ENCODE data around the gene CSE1L.
A peak's percentile ranks its signal among the peaks of the same experiment; 100 is the strongest.
"Not testable (repeated sequence)": the region's sequence is repeated elsewhere in the genome, so short reads cannot be mapped to it uniquely, and the experiment has no call there.

CSE1L gene

DNA sequence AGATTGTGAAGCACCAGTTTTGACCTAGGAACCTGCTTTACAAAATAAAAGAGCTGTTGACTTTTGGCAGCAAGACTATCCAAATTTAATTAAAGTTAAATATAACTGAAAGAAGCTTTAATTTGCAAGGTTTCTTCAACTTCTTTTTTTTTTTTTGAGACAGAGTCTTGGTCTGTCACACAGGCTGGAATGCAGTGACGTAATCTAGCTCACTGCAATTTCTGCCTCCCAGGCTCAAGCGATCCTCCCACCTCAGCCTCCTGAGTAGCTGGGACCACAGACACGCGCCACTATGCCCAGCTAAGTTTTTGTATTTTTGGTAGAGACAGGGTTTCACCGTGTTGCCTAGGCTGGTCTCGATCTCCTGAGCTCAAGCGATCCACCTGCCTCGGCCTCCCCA lies 13.7 kb upstream of the CSE1L start:
- Histone ChIP-seq H3K27ac (ENCODE audit: low read depth, low read length) (no peak overlapping the region), H3K9me3 (ENCODE audit: low read length) (no peaks in the 10 kb centered on the region), H3K27me3 (ENCODE audit: control insufficient read depth in 1 of 2, insufficient read depth in 2 of 2, low read length in 2 of 2) (no peaks in the 10 kb centered on the region), H3K9ac (ENCODE audit: low read length) (no peak overlapping the region), H3K36me3 (ENCODE audit: insufficient read depth, low read length) (peaks cover 37% of the 10 kb centered on the region), H3K4me3 (ENCODE audit: low read depth in 1 of 2, low read length in 2 of 2) (no peak overlapping the region), H3K4me1 (ENCODE audit: insufficient read depth, low read length) (no peaks in the 10 kb centered on the region)

DNA sequence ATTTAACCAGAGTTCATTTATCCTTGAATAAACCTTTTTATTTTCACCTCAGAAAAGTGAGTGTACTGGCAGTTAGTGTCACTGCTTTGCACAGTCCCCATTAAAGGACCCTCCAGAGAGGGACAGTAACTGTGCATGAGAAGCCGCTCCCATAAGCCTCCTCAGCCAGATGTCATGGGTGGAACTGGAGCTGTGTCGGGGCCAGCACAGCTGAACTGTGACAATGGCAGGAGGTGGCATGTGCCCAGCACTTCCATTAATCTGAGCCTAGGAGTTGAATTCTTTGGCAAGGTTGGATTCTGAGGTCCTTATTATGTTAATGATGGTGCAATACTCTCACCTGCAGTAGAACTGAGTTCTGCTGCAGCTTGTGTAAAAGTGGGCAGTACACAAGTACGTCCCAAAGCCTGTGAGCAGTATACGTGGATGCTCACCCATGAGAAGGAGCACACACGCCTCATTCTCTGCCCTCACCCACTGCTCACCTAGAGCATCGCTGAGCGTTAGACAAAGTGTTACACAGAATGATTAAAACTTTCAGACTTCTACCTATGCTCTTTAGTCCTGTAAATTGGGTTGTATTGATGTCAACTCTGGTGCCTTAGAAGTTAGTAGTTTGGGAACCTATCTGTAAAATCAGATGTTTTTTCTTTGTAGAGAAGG lies 11.9 kb upstream of the CSE1L start:
- H3K4me1 ChIP-seq (ENCODE audit: insufficient read depth, low read length) = no peaks in the 10 kb centered on the region
- H3K27me3 ChIP-seq (ENCODE audit: control insufficient read depth in 1 of 2, insufficient read depth in 2 of 2, low read length in 2 of 2) = no peaks in the 10 kb centered on the region
- no peak overlapping the region for H3K4me3 ChIP-seq (ENCODE audit: low read depth in 1 of 2, low read length in 2 of 2)
- H3K9ac ChIP-seq (ENCODE audit: low read length) = no peak overlapping the region
- no peaks in the 10 kb centered on the region for H3K9me3 ChIP-seq (ENCODE audit: low read length)
- H3K36me3 ChIP-seq (ENCODE audit: insufficient read depth, low read length) = peaks cover 29% of the 10 kb centered on the region
- no peak overlapping the region for H3K27ac ChIP-seq (ENCODE audit: low read depth, low read length)

DNA sequence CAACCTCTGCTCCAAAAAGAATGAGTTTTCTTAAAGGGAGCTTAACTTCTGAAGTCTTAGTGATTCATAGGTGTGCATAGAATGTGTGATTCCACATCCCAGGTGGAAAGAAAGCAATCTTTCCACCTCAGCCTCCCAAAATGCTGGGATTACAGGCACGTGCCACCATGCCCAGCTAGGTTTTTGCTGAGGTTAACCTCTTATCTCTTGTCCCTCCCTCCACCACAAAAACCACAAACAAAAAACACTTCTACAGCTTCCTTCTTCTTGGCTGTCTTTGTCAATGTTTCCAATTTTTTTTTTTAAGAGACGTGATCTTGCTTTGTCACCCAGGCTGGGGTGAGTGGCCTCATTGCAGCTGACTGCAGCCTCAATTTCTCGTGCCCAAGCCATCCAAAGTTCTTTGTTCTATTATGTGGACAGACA lies 8.1 kb upstream of the CSE1L start:
- Histone ChIP-seq H3K36me3 (ENCODE audit: insufficient read depth, low read length) (peaks cover 16% of the 10 kb centered on the region), H3K27ac (ENCODE audit: low read depth, low read length) (no peak overlapping the region), H3K9me3 (ENCODE audit: low read length) (no peaks in the 10 kb centered on the region), H3K9ac (ENCODE audit: low read length) (no peak overlapping the region), H3K27me3 (ENCODE audit: control insufficient read depth in 1 of 2, insufficient read depth in 2 of 2, low read length in 2 of 2) (no peaks in the 10 kb centered on the region), H3K4me1 (ENCODE audit: insufficient read depth, low read length) (no peaks in the 10 kb centered on the region), H3K4me3 (ENCODE audit: low read depth in 1 of 2, low read length in 2 of 2) (no peak overlapping the region)

DNA sequence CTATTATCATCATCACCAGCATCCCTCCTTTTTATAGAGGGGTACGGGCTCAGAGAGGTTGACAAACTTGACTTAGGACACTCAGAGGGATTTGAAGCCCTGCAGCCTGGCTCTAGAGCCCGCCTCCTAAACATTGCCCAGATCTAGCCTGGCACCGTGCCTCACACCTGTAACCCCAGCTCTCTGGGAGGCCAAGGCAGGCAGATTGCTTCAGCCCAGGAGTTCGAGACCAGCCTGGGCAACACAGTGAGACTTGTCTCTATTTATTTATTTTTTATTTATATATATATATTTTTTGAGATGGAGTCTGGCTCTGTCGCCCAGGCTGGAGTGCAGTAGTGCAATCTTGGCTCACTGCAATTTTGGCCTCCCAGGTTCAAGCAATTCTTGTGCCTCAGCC lies 6.3 kb upstream of the CSE1L start:
- H3K4me1 ChIP-seq (ENCODE audit: insufficient read depth, low read length) = no peaks in the 10 kb centered on the region
- H3K36me3 ChIP-seq (ENCODE audit: insufficient read depth, low read length) = peaks cover 2% of the 10 kb centered on the region
- H3K4me3 ChIP-seq (ENCODE audit: low read depth in 1 of 2, low read length in 2 of 2) = no peak overlapping the region
- H3K27ac ChIP-seq (ENCODE audit: low read depth, low read length) = no peak overlapping the region
- no peaks in the 10 kb centered on the region for H3K9me3 ChIP-seq (ENCODE audit: low read length)
- no peak overlapping the region for H3K9ac ChIP-seq (ENCODE audit: low read length)
- no peaks in the 10 kb centered on the region for H3K27me3 ChIP-seq (ENCODE audit: control insufficient read depth in 1 of 2, insufficient read depth in 2 of 2, low read length in 2 of 2)

DNA sequence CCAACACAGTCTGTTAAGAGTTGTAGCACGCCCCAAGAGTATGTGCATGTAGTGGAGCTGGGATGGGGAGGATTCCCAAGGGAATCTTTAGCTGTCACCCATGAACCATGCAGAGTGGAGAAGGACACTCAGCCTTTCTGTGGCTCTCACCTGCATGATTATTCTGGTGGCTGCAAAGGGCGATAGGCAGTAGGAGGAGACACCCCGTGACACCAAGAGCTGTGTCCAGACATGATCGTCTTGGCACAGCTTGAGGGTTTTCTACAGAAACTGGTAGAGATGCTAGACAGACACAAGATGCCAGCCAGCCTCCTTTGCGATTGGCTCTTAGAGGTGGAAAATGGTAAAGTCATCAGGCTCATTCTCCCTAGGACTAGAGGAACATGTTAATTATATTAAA lies 3.1 kb upstream of the CSE1L start:
- no peaks in the 10 kb centered on the region for H3K9me3 ChIP-seq (ENCODE audit: low read length)
- no peaks in the 10 kb centered on the region for H3K36me3 ChIP-seq (ENCODE audit: insufficient read depth, low read length)
- H3K27me3 ChIP-seq (ENCODE audit: control insufficient read depth in 1 of 2, insufficient read depth in 2 of 2, low read length in 2 of 2) = no peaks in the 10 kb centered on the region
- H3K4me3 ChIP-seq (ENCODE audit: low read depth in 1 of 2, low read length in 2 of 2) = no peak overlapping the region
- H3K4me1 ChIP-seq (ENCODE audit: insufficient read depth, low read length) = peaks cover 4% of the 10 kb centered on the region
- H3K9ac ChIP-seq (ENCODE audit: low read length) = no peak overlapping the region
- H3K27ac ChIP-seq (ENCODE audit: low read depth, low read length) = no peak overlapping the region

DNA sequence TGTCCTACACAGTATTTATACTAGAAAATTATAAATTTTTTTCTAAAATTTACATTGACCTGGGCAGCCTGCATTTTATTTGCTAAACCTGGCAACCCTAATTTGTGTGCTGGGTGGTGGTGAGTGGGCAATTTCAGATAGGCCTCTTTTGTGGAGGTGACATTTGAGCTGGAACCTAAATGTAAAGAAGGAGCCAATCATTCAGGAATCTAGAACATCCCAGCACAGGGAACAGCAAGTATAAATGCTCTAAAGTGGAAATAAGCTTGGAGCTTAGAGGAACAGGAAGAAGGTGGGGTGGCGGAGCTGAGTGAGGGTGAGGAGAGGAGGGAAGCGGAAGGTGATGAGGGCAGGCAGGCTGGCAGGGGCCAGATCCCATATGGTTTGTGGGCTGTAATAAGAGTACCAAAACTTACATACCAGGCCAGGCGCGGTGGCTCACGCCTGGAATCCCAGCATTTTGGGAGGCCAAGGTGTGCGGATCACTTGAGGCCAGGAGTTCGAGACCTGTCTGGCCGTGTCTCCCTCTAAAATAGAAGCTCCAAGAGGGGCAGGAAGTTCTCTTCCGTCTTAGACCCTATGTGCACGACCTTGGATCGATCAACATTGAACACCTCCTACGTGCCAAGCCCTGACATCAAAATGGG lies 549 bp upstream of the CSE1L start:
- Histone ChIP-seq H3K9me3 (ENCODE audit: low read length) (no peaks in the 10 kb centered on the region), H3K27ac (ENCODE audit: low read depth, low read length) (peak overlapping the region; percentile 94), H3K36me3 (ENCODE audit: insufficient read depth, low read length) (no peaks in the 10 kb centered on the region), H3K27me3 (ENCODE audit: control insufficient read depth in 1 of 2, insufficient read depth in 2 of 2, low read length in 2 of 2) (no peaks in the 10 kb centered on the region), H3K9ac (ENCODE audit: low read length) (peak overlapping the region; percentile 57), H3K4me1 (ENCODE audit: insufficient read depth, low read length) (peaks cover 8% of the 10 kb centered on the region), H3K4me3 (ENCODE audit: low read depth in 1 of 2, low read length in 2 of 2) (peak overlapping the region; percentile 93 to 95)

DNA sequence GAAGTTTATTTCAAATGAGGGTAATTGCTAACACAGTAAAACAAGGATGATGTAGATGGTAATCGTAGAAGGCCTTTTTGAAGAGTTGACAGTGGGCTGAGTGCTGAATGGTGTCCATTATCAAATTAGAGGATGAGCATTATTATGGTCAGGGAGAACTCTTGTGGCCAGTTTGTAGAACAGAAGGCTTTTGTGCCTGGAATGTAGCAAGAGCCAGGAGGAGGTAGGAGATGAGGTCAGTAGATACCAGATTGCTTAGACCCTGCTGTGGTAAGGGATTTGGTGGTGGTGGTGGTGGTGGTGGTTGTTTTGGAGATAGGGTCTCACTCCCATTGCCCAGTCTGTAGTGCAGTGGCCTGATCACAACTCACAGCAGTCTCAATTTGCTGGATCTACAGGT lies 6.2 kb downstream of the CSE1L start:
- Histone ChIP-seq H3K9ac (ENCODE audit: low read length) (no peak overlapping the region), H3K9me3 (ENCODE audit: low read length) (no peaks in the 10 kb centered on the region), H3K27ac (ENCODE audit: low read depth, low read length) (no peak overlapping the region), H3K4me1 (ENCODE audit: insufficient read depth, low read length) (peaks cover 8% of the 10 kb centered on the region), H3K36me3 (ENCODE audit: insufficient read depth, low read length) (peaks cover 6% of the 10 kb centered on the region), H3K4me3 (ENCODE audit: low read depth in 1 of 2, low read length in 2 of 2) (no peak overlapping the region), H3K27me3 (ENCODE audit: control insufficient read depth in 1 of 2, insufficient read depth in 2 of 2, low read length in 2 of 2) (no peaks in the 10 kb centered on the region)

DNA sequence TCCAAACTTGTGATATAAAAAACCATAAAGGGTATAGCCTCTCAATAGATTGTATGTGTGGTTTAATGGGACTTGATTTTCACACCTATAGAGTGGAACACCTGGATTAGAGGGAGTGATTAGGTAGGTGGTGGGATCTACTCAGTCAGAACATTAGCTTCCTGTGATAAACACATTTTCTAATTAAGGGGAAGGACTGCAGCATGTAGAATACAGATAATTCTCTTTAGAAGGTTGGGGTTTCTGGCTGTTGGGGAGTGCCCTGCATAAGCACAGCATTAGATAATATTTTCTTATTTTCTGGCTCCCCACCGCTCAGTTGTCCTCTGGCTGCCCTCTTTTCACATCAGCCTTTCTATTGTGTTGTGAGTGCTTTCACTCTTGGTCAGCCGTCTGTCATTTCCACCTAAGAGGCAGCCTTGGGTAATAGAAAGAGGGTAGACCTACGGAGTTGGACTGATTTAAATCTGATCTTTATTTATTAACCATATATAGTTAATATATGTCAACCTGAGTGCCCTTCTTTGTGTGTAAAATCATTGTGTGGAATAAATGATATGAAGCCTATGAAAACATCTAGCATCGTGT lies 8.0 kb downstream of the CSE1L start:
- Histone ChIP-seq H3K4me3 (ENCODE audit: low read depth in 1 of 2, low read length in 2 of 2) (no peak overlapping the region), H3K9ac (ENCODE audit: low read length) (no peak overlapping the region), H3K4me1 (ENCODE audit: insufficient read depth, low read length) (no peaks in the 10 kb centered on the region), H3K27ac (ENCODE audit: low read depth, low read length) (no peak overlapping the region), H3K36me3 (ENCODE audit: insufficient read depth, low read length) (peaks cover 8% of the 10 kb centered on the region), H3K27me3 (ENCODE audit: control insufficient read depth in 1 of 2, insufficient read depth in 2 of 2, low read length in 2 of 2) (no peaks in the 10 kb centered on the region), H3K9me3 (ENCODE audit: low read length) (no peaks in the 10 kb centered on the region)

DNA sequence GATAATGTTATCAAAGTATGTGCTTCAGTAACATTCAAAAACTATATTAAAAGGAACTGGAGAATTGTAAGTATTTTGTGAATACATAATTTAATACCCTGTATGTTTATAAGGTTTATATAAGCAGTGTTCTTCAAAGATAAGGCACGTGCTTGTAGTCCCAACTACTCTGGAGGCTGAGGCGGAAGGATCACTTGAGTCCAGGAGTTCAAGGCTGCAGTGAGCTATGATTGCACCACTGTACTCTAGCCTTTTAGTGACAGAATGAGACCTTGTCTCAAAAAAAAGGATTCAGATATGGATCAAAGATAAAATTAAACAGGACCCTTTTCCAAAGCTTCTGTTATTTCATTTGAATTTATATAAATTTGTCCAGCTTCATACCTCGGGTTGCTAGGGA lies 17.2 kb downstream of the CSE1L start:
- H3K36me3 ChIP-seq (ENCODE audit: insufficient read depth, low read length) = peaks cover 38% of the 10 kb centered on the region
- no peak overlapping the region for H3K9ac ChIP-seq (ENCODE audit: low read length)
- H3K27me3 ChIP-seq (ENCODE audit: control insufficient read depth in 1 of 2, insufficient read depth in 2 of 2, low read length in 2 of 2) = no peaks in the 10 kb centered on the region
- no peaks in the 10 kb centered on the region for H3K4me1 ChIP-seq (ENCODE audit: insufficient read depth, low read length)
- H3K4me3 ChIP-seq (ENCODE audit: low read depth in 1 of 2, low read length in 2 of 2) = no peak overlapping the region
- no peak overlapping the region for H3K27ac ChIP-seq (ENCODE audit: low read depth, low read length)
- no peaks in the 10 kb centered on the region for H3K9me3 ChIP-seq (ENCODE audit: low read length)

DNA sequence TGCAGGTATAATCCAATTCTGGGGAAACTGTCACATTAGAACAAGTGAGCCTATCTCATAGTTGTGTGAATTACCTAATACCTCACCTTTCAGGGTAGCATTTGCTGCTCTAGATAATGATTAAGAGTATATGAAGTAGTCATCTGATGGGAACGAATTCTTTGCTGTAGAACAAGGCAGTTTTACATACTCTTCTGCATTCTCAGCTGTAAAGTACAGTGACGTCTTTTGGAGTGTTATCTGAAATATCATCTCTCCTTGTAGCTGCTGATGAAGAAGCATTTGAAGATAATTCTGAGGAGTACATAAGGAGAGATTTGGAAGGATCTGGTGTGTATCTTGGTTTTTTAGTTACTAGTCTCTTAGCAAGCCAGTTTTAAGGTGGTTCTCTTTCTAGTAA lies 28.4 kb downstream of the CSE1L start:
- peaks cover 37% of the 10 kb centered on the region for H3K36me3 ChIP-seq (ENCODE audit: insufficient read depth, low read length)
- no peaks in the 10 kb centered on the region for H3K27me3 ChIP-seq (ENCODE audit: control insufficient read depth in 1 of 2, insufficient read depth in 2 of 2, low read length in 2 of 2)
- no peaks in the 10 kb centered on the region for H3K9me3 ChIP-seq (ENCODE audit: low read length)
- H3K4me1 ChIP-seq (ENCODE audit: insufficient read depth, low read length) = no peaks in the 10 kb centered on the region
- no peak overlapping the region for H3K9ac ChIP-seq (ENCODE audit: low read length)
- H3K27ac ChIP-seq (ENCODE audit: low read depth, low read length) = no peak overlapping the region
- no peak overlapping the region for H3K4me3 ChIP-seq (ENCODE audit: low read depth in 1 of 2, low read length in 2 of 2)

DNA sequence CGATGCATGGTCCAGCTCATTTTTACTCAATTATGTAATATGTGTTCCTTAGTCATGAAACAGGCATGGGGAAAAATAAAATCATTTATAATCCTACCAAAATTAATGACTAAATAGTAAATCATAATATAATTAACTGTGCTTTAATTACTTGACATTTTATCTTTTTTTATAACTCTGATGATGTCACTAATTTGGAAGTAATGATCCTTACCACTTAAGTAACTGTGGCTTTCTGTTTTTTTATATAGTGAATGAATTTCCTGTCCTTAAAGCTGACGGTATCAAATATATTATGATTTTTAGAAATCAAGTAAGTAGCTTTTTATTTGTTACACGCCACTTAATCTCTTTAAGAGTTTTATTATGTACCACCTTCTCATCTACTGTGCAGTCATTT lies 32.2 kb downstream of the CSE1L start:
- no peak overlapping the region for H3K9ac ChIP-seq (ENCODE audit: low read length)
- H3K9me3 ChIP-seq (ENCODE audit: low read length) = no peaks in the 10 kb centered on the region
- no peak overlapping the region for H3K4me3 ChIP-seq (ENCODE audit: low read depth in 1 of 2, low read length in 2 of 2)
- peaks cover 36% of the 10 kb centered on the region for H3K36me3 ChIP-seq (ENCODE audit: insufficient read depth, low read length)
- H3K4me1 ChIP-seq (ENCODE audit: insufficient read depth, low read length) = no peaks in the 10 kb centered on the region
- H3K27me3 ChIP-seq (ENCODE audit: control insufficient read depth in 1 of 2, insufficient read depth in 2 of 2, low read length in 2 of 2) = no peaks in the 10 kb centered on the region
- no peak overlapping the region for H3K27ac ChIP-seq (ENCODE audit: low read depth, low read length)

DNA sequence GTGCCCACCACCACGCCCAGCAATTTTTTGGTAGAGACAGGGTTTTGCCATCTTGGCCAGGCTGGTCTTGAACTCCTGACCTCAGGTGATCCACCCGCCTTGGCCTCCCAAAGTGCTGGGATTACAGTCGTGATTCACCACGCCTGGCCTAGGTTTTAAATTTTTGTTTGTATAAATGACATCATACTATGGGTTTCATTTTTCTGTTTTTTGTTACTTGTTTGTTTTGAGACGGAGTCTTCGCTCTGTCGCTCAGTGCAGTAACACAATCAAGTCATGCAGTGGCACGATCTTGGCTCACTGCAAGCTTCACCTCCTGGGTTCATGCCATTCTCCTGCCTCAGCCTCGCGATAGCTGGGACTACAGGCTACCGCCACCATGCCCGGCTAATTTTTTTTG lies 36.2 kb downstream of the CSE1L start:
- not testable (repeated sequence) for H3K27me3 ChIP-seq (ENCODE audit: control insufficient read depth in 1 of 2, insufficient read depth in 2 of 2, low read length in 2 of 2); H3K9ac ChIP-seq (ENCODE audit: low read length); H3K4me3 ChIP-seq (ENCODE audit: low read depth in 1 of 2, low read length in 2 of 2); H3K4me1 ChIP-seq (ENCODE audit: insufficient read depth, low read length); H3K27ac ChIP-seq (ENCODE audit: low read depth, low read length); H3K9me3 ChIP-seq (ENCODE audit: low read length)
- peaks cover 45% of the 10 kb centered on the region for H3K36me3 ChIP-seq (ENCODE audit: insufficient read depth, low read length)
